DND-41 (cell line): Measurements from ENCODE around the gene DNAJC10.

Source experiments
- EZH2 ChIP-seq: IDR thresholded peaks from 3 replicates; pipeline ENCODE4 v1.6.1; 2012; ENCODE audit warnings: borderline replicate concordance, low read depth, mild to moderate bottlenecking, moderate library complexity, low read length, inconsistent platforms; ENCODE audit not compliant: severe bottlenecking
- TF ChIP-seq, protein P1 (sequence below): IDR thresholded peaks from 2 replicates; pipeline ENCODE4 v1.5.1; 2012; ENCODE audit warnings: borderline replicate concordance, low read length, moderate library complexity, mild to moderate bottlenecking; ENCODE audit not compliant: poor library complexity, severe bottlenecking; ENCODE audit errors: extremely low read depth

DNA sequence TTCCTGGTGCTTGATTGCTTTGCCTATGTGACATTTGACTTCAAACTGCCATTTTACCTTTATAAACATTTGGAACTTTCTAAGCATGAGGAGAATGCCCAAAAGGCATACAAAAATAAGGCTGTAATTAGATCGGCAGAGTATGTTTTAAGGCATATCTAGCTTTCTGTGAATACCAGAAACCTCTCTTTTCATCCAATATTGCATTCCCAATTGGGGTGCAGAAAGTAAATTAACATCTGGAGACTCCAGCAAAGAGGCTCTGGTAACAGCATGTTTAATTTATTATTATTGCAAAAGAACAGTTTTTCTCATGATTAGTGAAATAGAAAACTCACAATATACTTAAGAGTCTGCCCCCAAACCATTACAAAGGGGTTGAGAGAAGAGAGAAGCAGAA, 118.2 kb downstream of the DNAJC10 start:
- TF ChIP-seq, protein P1, sequence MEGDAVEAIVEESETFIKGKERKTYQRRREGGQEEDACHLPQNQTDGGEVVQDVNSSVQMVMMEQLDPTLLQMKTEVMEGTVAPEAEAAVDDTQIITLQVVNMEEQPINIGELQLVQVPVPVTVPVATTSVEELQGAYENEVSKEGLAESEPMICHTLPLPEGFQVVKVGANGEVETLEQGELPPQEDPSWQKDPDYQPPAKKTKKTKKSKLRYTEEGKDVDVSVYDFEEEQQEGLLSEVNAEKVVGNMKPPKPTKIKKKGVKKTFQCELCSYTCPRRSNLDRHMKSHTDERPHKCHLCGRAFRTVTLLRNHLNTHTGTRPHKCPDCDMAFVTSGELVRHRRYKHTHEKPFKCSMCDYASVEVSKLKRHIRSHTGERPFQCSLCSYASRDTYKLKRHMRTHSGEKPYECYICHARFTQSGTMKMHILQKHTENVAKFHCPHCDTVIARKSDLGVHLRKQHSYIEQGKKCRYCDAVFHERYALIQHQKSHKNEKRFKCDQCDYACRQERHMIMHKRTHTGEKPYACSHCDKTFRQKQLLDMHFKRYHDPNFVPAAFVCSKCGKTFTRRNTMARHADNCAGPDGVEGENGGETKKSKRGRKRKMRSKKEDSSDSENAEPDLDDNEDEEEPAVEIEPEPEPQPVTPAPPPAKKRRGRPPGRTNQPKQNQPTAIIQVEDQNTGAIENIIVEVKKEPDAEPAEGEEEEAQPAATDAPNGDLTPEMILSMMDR = no peak
- TF ChIP-seq EZH2 = no peak
